ENCODE data around the gene STPG1.

STPG1 gene

GRCh38 chr1:24426744-24427544 is 13.4 kb upstream of the STPG1 start:
- DNase-seq (ENCODE audit: low read depth): no peak

DNA sequence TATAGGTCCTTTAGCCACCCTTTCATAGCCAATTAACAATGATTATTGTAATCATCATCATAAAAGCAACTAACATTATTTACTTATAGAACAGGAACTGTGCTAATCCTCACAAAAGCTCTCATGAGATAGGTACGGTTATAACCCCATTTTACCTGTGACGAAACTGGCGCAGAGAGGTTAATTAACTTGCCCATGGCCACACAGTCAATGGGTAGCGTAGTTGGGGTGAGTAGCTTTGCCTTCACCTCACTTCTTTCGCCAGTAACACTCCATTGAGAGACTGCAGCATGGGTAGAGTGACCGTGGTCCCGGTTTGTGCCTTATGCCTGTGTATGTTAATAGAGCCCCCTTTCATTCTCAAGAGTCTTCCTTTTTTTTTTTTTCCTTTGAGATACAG is 12.3 kb upstream of the STPG1 start:
- DNase-seq (ENCODE audit: low read depth): no peak

- DNase-seq (ENCODE audit: low read depth): no peak
These were observed 11.9 kb upstream of the STPG1 start for GRCh38 chr1:24425441-24425840.

- no peak for DNase-seq (ENCODE audit: low read depth)
These were observed 11.4 kb upstream of the STPG1 start for GRCh38 chr1:24424990-24425389.

DNA sequence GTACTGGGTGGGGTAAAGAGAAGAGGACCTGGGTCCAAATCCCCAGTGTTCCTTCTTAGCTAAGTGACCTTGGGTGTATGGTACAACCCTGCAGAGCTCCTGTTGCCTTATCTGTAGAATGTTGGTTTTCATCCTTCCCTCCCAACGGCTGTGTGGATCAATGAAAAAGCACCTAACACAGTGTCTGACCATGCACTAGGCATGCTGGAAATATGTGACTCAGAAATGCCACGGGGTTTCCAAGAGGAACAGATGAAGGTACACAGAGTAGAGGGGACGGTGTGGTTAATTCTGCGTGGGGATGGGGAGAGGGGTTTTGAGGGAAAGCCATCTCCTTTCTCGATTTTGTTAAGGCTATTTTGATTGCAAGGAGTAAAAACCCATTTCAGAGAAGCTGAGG is 10.6 kb upstream of the STPG1 start:
- no peak for DNase-seq (ENCODE audit: low read depth)

DNA sequence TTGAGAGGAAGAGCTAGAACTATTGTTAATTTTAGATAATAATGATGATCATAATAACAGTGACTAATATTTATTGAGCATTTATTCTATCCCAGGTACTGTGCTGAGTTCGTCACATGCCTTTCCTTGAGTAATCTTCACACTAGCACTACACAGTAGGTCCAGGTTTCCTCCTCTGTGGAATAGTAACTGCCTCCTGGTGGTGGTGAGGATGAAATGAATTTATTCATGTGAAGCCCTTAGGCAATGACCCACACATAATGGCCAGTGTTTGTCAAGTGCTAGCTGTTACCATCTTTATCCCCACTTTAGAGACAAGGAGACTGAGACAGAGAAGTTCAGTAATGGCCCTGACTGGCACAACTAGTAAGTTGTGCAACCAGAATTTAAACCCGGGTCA is 7.9 kb upstream of the STPG1 start:
- no peak for DNase-seq (ENCODE audit: low read depth)

GRCh38 chr1:24420547-24420946 is 7.0 kb upstream of the STPG1 start:
- DNase-seq (ENCODE audit: low read depth): no peak

GRCh38 chr1:24418898-24419628 is 5.5 kb upstream of the STPG1 start:
- no peak for DNase-seq (ENCODE audit: low read depth)

GRCh38 chr1:24417681-24418080 is 4.1 kb upstream of the STPG1 start:
- DNase-seq (ENCODE audit: low read depth): no peak

DNA sequence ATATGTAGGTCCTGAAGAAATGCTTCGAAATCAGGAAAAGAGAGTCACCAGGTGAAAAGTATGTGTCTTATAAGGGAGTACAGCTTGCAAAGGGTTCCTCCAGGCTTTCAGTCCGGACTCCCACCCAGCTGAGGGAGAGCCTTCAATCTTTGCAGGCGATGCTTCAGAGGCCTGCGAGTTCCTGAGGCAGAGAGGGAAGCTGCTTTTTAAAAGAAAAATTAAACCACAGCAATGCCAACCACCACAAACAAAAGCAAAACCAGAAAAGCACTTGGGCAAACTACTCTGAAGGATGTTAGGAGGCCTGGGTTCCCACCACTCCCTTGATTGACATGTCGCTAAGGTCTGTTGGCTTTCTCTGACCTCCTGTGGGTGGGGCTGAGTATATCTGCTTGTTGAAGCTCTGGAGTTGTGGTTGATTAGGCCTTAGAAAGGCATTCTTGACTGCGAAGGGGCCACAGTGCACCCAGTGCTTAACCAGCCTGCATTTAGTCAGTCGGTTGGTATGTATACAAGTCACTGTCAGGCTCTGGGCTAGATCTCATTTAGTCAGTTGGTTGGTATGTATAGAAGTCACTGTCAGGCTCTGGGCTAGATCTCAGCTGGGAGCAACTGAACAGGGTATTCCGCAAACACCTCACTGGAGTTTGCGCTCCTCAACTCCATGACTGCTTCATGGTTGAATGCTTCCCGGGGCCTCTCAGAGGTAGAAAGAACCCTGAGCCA is 3.2 kb upstream of the STPG1 start:
- DNase-seq (ENCODE audit: low read depth): no peak

GRCh38 chr1:24415910-24416665 is 2.5 kb upstream of the STPG1 start:
- no peak for DNase-seq (ENCODE audit: low read depth)

DNA sequence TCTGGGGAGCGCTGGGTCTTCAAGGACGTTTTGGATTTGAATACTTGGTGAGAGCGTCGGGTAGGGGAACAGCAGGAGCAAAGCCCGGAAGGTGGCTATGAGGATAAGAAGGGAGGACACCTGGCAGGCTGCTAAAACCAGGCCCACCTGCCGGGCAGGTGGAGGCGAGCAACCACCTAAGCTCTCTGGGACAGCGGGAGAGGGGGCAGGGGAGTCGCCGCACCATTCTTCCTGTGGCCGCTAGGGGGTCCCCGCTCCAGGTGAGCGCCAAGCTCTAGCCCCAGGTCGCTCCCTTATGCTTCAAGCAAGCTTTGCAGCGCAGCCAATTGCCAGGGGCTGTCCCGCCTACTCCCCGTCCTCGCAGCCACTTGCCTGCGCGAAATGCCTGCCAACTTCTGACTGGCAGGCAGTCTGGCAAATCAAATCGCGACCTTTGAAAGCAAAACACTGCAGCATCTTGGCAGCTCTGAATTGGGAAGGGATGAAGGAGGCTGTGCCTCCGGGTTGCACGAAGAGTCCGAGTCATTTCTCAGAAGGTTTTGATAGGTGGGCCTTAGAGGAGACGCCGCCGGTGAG is 1.8 kb upstream of the STPG1 start, which contains the start of gene NIPAL3:
Gene NIPAL3, plus strand, starts transcription at position 469 of the 576 bp plus-strand sequence. CDS start 3,746 bp downstream, outside the sequence.
- DNase-seq (ENCODE audit: low read depth): peak; percentile 95

DNA sequence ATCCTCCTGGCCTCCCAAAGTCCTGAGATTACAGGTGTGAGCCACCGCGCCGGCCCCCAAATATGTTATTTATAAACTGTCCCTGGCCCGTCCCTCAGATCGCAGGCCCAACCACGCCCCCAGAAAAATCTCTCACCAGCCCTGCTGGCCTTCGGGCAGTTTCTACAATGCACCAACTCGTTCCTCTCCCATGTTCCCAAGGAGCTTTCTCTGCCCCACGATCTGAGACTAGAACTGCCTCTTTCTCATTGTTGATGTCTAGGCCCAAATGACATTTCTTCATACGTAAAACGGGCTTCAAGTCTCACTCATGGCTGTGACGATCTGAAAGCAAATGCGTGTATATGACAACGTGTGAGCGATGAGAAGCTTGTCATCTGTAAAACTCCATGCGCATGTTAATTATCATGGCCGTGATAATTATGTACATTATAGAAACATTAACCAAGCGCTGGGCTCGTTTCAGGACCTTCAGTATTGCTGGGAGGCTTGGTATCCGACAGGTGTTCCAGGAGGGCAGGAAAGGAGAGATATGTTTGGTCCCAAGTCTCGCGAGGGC is 1.3 kb upstream of the STPG1 start:
- DNase-seq (ENCODE audit: low read depth): no peak

DNA sequence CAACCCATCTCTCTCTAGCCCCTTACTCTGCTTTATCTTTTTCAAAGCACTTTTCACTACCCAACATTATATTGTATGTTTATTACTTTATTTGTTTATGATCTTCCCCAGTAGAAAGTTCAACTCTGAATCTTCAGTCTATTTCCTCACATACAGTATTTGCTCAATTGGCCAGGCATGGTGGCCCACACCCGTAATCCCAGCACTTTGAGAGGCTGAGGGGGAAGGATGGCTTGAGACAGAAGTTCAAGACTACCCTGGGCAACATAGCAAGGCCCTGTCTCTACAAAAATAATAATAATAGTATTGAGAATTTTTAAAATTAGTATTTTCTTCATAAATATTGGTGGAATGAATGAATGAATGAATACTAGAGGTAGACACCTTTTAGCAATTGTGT is 1.2 kb downstream of the STPG1 start:
- DNase-seq (ENCODE audit: low read depth): no peak

- no peak for DNase-seq (ENCODE audit: low read depth)
These were observed 1.6 kb downstream of the STPG1 start for GRCh38 chr1:24411963-24412362.

GRCh38 chr1:24410750-24411149 is 2.8 kb downstream of the STPG1 start:
- no peak for DNase-seq (ENCODE audit: low read depth)

DNA sequence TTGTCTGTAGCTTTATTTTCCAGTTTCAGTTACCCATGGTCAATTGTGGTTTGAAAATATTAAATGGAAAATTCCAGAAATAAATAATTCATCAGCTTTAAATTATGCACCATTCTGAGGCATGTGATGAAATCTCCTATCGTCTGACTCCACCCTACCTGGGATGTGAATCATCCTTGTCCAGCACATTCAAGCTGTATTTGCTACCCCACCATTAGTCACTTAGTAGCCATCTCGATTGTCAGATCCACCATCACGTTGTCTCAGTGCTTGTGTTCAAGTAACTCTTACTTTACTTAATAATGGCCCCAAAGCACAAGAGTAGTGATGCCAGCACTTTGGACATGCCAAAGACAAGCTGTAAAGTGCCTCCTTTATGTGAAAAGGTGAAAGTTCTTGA is 4.0 kb downstream of the STPG1 start:
- DNase-seq (ENCODE audit: low read depth): no peak

- no peak for DNase-seq (ENCODE audit: low read depth)
These were observed 6.8 kb downstream of the STPG1 start for GRCh38 chr1:24406788-24407187.

- no peak for DNase-seq (ENCODE audit: low read depth)
These were observed 9.8 kb downstream of the STPG1 start for GRCh38 chr1:24403806-24404205.

DNA sequence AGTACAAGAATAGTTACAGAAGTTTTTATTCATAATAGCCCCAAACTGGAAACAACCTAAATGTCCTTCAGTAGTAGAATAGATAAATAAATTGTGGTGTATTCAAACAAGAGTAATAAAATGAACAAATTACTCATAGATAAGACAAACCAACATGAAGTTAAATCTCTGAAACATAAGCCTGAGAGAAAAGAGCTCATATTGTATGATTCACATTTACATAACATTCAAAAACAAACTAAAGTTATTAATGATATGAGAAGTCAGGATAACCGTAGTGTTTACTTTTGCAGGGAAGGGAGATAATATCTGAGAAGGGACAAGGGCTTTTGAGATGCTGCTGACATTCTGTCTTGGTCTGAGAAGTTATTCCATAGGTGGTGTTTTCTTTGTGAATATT is 13.5 kb downstream of the STPG1 start:
- no peak for DNase-seq (ENCODE audit: low read depth)

GRCh38 chr1:24393892-24394291 is 19.7 kb downstream of the STPG1 start:
- no peak for DNase-seq (ENCODE audit: low read depth)
